Upper lobe of left lung (tissue), 4 donors: ENCODE measurements around the gene NUTF2.

Experiments
- CTCF ChIP-seq, 6 experiments: fragments of 450-650 bp in 4 of 6; fragments of 200-600 bp in 2 of 6; sonication (generic) in 2 of 6; IDR thresholded peaks; one replicate each; pipeline ENCODE4 v1.5.1; 2016 to 2019; ENCODE audit warnings: antibody characterized with exemption in 6 of 6
- EP300 ChIP-seq, 4 donors: sonication (generic); formaldehyde crosslinking; IDR thresholded peaks; one replicate each; pipeline ENCODE4 v1.5.1; 2017; ENCODE audit warnings: antibody characterized with exemption in 4 of 4, control low read depth in 2 of 4
- POLR2A ChIP-seq, 4 donors: fragments of 450-650 bp; IDR thresholded peaks; one replicate each; pipeline ENCODE4 v1.5.1; 2016 to 2017; ENCODE audit warnings: antibody characterized with exemption in 4 of 4, mild to moderate bottlenecking in 2 of 4

GRCh38 chr16:67909056-67909742, 62.5 kb downstream of the NUTF2 start:
- TF ChIP-seq CTCF (IDR thresholded peaks at IDR 0.05) (no peak), POLR2A (IDR thresholded peaks at IDR 0.05) (no peak), EP300 (IDR thresholded peaks at IDR 0.05) (no peak)
